NOMO-1 (cell line): Measurements from ENCODE around the gene WDR64.
A peak's percentile ranks its signal among the peaks of the same experiment; 100 is the strongest.

Source experiments
- DNase-seq, 2 experiments: peaks; one replicate each; lab custom pipeline; 2025; ENCODE audit not compliant: unreplicated experiment in 2 of 2; lab: John Stamatoyannopoulos, UW

The WDR64 gene

DNA sequence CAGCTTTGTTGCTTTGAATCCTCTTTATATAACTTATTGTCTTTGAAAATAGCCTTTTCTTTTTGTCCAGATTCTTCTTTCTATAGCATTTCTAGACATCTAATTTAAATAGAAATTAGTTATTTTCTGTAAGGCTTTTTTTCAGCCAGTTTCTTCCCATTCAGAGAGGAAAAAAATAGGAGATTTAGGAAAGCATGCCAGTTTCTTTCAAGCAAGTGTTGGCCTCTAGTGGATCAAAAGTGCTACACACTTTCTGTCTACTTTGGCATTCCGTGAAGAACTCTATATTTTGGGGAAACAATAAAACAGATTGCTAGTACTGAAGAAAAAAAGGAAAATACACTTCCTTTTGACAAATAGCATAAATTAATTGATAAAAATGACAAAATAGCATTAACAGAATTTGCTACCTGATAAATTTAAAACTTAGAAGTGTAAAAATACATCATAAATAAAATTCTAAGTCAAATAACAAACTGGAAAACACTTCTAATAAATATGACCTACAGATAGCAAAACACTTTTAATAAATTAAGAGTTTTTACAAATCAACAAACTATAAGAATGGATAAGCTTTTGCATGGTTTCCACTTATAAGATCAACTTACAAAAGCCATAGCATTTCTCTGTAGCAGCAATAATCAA lies 182.8 kb downstream of the WDR64 start:
- peak in 1 of 2 experiments; percentile 35 for DNase-seq

DNA sequence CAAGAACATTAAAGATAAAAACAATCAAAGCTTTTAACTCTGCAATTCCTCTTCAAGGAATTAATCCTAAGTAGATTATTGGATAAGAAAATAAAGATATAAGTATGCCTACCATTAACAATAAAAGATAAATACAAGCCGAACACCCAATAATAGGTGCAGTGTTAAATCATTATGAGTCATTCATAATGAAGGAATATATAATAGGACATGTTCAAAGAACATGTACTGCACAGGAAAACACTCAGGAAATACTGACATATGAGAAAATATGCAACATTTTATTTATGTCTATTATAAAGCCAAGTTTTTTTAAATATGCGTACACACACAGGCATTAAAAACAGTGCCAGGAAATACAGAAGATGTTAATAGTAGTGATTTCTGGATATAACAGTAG lies 184.9 kb downstream of the WDR64 start:
- no peak for DNase-seq

DNA sequence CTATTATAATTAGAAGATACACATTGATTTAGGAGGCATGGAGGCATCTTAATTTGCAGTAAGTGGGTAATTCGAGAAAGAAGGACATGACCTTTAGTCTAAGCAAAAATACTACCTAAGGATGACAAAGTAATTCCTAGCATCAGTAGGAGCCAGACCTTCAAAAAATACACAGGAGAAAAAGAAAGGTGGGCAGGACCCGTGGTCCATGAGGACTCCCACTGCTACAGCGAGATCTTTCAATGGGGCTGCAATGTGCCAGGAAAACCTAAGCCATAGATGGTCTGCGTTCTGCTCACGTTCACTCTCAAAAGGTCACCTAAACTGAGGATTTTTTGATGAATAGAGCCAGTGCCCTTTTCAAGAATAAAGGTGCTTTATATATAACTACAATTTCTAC lies 185.3 kb downstream of the WDR64 start:
- DNase-seq = no peak

DNA sequence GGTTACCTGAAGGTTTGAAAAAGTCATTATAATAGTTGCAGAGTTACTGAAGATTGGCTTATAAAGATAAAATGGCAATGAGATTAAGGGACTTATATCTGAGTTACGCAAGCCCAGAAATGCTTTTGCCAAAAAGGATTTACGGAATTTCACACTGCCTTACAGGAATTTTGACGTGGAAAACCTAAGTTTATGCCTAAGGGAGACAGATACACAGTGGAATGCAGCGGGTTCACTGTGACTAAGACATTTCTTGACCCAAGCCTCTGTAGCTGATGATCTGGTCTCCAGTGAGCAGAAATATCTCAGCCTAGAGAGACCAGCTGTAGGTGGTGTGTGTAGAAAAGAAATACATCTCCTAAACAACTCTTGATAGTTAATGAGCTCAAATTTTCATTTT lies 185.8 kb downstream of the WDR64 start:
- no peak for DNase-seq

DNA sequence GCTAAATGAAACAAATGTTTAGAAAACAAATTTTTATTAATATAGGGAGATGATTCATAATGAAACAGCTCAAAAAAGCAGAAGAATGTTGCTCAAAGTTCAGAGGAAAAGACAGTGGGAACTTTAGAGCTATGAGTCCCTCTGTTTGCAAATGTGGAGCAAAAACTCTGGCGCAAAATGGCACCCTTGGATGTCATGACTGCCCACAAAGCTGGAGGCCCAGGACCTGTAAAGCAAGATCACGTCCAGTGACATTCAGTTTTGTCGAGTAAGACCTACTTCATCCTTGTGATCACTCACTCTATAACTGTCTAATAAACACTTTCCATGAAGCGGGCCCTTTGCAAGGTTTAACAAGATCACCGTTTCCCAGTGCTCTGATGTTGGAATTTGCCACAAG lies 186.8 kb downstream of the WDR64 start:
- peak in 1 of 2 experiments; percentile 20 for DNase-seq

DNA sequence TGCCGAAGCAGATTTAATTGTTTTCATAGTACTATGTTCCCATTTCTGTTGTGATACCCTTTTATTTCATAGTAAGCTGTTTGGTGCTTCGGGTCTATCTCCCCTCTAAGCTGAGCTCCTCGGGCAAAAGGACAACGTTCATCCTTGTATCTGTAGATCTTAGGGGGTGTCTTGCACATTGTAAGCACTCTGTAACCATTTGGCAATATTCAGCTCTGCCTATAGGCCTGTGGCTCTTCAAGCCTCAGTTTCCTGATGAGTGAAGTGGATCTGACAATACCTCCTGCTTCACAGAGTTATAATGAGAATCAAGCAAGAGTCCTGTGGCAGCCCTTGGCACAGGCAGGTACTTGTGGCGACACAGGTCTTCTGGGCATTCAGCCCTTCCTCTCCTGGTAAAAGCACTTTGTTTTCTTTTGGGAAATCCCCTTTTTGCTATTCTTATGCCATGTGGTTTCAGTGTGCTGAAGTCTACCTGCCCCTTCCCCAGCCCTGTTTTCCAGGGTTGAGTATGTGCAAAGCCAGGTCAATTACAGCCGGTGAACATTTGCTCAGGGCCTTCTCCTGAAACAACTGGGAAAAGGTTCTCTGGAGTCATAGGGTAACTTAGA lies 187.4 kb downstream of the WDR64 start:
- DNase-seq = no peak

DNA sequence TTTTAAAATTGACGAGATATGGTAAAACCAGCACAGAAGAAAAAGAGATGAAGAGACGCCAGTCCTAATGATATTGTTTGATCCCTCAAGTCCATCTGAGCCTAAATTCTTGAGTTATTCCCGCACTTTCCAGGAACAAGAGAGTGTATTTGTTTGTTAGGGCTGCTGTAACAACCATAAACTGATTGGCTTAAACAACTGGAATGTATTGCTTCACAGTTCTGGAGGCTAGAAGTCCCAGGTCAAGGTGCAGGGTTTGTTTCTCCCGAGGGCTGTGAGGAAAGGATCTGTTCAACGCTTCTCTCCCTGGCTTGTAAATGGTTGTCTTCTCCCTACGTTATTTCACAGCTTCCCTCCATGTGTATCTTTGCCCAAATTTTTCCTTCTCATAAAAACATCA lies 188.1 kb downstream of the WDR64 start:
- no peak for DNase-seq

DNA sequence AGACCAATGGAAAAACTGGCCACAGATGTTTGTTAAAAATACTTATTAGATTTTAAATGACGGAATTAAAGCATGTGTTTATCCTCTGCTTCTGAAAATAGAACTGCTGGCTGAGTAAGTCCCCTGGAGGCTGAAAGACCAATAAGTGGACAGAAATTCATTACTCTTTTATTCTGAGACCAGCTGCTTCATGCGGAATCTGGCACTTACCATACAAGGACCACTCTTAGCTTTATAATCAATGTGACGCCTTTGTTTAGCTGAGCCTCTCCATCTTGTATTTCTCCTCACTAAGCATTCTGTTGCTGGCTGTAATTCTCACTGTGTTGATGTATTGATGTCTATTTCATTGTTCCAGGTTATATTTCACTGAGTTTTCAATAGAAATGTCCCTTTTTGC lies 189.6 kb downstream of the WDR64 start:
- DNase-seq = no peak

DNA sequence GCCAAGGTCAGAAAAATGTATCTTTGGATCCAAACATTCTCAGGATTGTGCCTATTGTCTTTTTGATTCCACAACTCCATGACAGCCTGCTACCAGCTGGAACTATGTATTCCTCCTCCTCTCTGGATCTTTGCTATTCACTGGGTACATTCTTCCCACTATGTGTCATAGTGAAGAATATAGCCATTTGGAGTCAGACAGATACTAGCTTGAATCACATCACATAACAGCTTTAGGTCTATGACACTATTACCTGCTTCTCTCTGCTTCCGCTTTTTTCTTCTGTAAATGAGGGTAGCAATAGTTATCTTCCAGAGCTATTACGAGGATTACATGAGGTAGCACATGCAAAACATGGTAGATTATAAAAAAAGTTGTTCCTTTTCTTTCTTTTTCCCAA lies 190.5 kb downstream of the WDR64 start:
- DNase-seq = no peak

DNA sequence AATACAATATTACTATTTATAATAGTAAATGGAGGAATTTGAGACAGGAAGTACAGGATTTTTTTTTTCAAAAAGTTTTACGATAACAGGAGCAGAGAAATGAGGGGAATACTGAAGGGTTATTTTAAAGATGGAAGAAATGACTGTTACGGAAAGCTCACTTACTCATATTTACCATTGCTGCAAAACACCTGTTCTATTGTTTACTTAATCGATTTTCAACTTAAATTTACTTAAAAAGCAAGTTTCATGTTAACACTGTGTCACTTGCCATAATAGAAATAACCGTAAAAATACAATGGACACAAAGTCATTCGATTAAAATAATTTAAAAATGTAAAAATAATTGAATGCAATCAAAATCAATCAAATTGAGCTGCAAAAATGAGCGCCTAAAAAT lies 192.5 kb downstream of the WDR64 start:
- DNase-seq = no peak

DNA sequence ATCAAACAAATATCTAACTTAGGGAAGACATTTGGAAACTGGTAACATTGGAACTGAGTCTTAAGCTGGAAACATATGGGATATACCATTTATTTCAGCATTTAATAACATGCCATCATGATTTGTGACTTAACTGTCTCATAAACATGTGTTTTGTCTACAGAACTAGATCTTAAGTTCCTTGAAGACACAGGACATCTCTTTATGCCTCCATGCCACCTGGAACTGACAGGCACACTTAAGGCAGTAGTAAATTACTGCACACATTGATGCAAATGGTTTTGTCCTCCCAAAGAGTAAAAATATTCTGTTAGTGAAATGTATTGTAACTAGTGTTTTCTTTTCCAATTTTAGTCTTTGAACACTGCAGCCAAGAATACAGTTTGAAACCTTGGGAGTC lies 194.3 kb downstream of the WDR64 start:
- no peak for DNase-seq

DNA sequence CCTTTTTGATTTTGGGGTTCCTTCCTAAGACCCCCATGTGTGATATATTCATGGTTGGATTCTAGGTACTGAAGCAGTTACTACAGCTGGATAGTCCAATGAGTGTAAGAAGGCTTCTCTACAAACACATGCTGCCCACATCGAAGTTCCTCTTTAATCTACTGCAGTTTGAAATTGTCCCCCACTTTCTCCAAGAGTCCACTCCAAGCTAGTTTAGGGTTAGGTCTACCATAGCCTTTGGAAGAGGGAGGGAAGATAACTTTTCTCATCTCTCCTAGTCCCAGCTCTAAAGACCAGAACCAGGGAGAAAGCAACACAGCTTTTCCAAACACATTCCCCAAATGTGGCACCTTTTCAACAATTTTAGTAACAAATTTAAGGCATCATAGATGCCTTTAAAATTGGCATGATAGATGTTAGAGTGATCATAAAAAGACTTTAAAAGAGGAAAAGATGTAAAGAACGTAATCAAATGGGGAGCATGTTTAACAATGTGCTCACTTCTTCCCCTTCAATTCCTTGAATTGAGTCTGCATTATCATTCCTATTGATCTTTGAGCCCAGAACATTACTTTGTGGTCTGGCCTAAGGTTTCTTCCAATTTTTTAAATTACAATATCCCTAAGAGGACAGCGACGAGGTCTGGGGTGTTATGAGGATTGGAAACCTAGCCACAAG lies 194.9 kb downstream of the WDR64 start:
- no peak for DNase-seq

DNA sequence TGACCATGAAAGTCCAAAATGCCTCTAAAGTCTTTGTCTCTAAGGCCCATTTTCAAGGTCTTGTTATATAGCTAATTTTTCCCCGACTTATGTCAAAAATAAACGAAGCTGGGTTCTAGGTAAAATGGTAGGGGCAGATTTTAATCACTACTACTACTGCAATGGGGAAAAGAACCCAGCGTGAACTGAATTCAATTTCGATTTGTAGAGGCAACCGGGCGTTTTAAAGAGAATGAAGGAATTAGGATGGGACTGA lies 195.4 kb downstream of the WDR64 start:
- DNase-seq = no peak

DNA sequence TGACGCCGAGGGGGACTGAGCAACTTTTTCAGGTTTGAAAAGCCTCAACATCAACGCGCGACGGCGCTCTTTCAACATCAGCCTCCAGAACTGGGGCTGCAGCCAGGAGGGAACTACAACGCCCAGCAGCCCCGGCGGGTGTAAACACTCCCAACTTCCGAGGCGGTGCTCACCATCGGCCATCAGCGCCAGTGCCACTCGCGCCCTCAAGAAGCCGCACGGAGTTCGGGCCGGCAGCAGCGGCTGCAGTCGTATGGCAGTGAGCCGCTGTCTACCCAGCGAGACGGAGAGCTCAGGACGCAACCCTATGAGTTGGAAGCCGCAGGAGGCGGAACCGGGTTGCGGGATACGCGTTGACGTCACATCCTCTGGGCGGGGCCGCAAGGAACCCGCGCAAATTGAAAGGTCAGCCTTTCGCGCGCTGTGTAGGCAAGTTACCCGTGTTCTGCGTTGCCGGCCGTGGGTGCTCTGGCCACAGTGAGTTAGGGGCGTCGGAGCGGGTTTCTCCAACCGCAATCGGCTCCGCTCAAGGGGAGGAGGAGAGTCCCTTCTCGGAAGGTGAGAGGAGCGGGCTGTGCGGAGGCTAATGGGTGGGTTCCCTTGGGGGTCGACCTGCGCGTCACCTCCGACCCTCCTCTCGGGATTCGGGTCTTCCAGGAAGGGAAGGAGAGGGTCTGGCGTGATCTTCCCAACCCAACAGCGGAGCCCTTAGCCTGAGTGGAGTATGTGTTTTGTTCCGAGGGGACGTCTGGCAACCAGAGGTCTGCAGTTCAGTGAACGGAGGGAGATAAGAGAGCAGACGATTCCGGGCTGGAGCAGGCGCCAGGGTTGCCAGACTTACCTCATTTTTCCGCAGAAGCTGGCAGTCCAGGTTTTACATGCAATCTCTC lies 196.0 kb downstream of the WDR64 start, which contains the start of gene EXO1:
Gene EXO1, plus strand, starts transcription at position 409 of the 890 bp plus-strand sequence. CDS start 2,222 bp downstream, outside the sequence.
- DNase-seq = peak; percentile 95 to 96

DNA sequence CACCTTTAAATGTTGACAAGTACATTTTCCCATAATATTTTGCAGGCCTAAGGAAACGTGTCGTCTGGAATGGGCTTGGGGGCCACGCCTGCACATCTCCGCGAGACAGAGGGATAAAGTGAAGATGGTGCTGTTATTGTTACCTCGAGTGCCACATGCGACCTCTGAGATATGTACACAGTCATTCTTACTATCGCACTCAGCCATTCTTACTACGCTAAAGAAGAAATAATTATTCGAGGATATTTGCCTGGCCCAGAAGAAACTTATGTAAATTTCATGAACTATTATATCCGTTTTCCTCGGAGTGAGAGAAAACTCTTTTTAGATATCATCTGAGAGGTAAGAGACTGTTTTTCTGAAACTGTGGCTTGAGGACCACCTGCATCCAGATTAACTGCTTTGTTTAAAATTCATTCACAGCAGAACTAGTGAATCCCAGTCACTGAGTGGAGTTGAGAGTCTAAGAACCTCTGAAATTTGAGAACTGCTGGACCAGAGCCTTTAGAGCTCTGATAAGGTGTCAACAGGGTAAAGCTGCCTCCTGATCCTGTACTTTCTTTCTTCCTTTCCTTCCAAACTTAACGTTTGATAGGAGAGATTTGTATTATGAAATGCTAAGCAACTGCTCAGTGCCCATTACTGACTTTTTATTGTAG lies 196.7 kb downstream of the WDR64 start:
- DNase-seq = no peak

DNA sequence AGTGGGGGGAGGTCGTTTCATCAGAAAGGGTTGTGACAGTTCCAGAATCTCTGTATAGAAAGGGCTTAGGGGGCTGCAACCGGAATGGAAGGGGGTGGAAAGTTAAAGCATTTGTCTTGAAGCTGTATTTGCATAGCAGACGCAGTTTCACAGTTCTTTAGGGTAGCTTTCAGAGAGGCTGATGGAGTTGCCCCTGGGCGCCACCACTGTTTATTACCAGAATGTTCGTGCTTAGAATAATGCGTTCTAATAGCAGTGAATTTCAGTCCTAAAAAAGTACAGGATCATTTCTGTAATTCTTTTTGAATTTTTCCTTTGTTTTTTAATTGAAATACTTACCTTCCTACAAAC lies 197.2 kb downstream of the WDR64 start:
- no peak for DNase-seq
